VCaP (cell line): ENCODE results near the gene PIGV.

Experiments used
- H3K27ac ChIP-seq: fragments of 450-650 bp; 2 replicates; pipeline ENCODE4 v1.5.1; 2017
- TF ChIP-seq, protein P1 (sequence below): fragments of 450-650 bp; conservative IDR thresholded peaks from 2 replicates; pipeline ENCODE4 v1.5.1; 2017; ENCODE audit warnings: mild to moderate bottlenecking, moderate library complexity

Gene PIGV

DNA sequence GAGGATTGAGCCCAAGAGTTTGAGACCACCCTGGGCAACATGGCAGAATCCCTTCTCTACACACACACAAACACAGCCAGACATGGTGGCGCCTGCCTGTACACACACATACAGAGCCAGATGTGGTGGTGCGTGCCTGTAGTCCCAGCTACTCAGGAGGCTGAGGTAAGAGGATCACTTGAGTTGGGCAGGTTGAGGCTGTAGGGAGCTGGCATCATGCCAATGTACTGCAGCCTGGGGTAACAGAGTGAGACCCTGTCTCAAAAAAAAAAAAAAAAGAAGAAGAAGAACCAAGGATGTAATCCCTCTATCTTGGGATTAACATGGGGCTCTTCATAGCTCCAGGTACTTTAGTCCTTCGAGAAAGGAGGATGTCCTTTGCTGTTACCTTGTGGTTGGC lies 29.4 kb upstream of the PIGV start:
- TF ChIP-seq, protein P1, sequence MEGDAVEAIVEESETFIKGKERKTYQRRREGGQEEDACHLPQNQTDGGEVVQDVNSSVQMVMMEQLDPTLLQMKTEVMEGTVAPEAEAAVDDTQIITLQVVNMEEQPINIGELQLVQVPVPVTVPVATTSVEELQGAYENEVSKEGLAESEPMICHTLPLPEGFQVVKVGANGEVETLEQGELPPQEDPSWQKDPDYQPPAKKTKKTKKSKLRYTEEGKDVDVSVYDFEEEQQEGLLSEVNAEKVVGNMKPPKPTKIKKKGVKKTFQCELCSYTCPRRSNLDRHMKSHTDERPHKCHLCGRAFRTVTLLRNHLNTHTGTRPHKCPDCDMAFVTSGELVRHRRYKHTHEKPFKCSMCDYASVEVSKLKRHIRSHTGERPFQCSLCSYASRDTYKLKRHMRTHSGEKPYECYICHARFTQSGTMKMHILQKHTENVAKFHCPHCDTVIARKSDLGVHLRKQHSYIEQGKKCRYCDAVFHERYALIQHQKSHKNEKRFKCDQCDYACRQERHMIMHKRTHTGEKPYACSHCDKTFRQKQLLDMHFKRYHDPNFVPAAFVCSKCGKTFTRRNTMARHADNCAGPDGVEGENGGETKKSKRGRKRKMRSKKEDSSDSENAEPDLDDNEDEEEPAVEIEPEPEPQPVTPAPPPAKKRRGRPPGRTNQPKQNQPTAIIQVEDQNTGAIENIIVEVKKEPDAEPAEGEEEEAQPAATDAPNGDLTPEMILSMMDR: no peak
- H3K27ac ChIP-seq: no peak overlapping the region

DNA sequence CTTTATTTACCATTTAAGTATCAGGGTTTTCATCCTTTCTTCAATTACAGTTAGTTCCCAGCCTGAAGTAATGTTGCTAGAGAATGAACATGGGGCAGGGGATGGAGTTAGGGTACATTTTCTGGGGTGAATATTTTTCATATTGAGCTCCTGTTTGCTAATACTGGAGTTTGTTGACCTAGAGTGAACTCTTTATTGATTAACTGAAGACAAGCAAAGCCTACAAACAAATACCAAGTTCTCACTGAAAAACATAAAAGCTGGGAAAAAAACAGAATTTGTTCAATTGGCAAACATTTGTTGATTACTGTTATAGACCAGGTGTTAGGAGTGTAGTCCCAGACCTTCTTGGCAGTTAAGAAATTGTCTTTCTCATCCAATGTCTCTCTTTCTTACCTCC lies 28.2 kb upstream of the PIGV start:
- no peak overlapping the region for H3K27ac ChIP-seq
- TF ChIP-seq, protein P1: no peak

DNA sequence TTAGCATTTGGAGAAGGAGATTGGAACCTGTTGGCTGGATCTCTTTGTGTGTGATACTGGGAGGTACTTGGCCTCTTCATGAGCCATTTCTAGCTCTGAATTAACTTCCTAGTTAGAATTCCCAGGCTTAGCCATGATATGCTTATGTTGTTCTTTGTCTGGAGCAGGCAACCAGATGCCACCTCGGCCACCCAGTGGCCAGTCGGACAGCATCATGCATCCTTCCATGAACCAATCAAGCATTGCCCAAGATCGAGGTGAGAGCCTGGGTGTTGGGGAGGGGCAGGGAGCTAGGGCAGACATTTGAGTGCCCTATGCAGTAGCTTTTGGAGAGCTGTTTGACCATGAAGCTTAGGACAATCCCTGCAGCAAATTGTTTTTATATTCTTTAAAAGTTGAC lies 26.5 kb upstream of the PIGV start:
- H3K27ac ChIP-seq: no peak overlapping the region

DNA sequence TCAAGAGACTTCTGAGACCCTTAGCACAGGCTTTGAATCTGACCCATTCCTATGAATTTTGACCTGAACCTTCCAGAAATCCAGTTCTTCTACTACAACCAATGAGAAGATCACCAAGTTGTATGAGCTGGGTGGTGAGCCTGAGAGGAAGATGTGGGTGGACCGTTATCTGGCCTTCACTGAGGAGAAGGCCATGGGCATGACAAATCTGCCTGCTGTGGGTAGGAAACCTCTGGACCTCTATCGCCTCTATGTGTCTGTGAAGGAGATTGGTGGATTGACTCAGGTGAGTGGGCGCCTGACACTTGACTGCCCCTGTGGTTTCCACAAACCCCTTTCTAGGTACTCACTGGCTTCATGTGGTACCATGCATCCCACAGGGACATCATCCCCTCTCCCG lies 20.0 kb upstream of the PIGV start:
- TF ChIP-seq, protein P1: no peak
- no peak overlapping the region for H3K27ac ChIP-seq

More for the DNA sequence above, 26.5 kb upstream of the PIGV start:
- TF ChIP-seq, protein P1: peak; percentile 28

DNA sequence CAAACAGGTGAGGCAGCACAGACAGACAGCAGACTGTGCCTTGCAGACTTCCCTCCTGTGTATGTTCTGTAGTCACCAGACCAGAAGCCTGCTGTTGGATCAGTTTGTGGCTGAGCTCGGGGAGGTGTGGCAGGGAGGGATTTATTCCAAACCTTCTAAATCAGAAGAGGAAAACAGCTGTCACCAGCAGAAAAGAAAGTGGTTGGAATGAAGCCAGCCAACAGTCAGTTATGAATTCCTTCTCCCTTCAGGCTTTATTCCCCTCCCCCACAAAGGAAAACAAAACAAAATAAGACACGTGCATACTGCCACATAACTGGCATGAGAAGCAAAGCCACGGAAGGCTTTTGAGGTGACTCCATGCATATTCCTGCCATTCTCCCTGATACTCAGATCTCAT lies 19.0 kb upstream of the PIGV start:
- no peak overlapping the region for H3K27ac ChIP-seq
- TF ChIP-seq, protein P1: no peak

DNA sequence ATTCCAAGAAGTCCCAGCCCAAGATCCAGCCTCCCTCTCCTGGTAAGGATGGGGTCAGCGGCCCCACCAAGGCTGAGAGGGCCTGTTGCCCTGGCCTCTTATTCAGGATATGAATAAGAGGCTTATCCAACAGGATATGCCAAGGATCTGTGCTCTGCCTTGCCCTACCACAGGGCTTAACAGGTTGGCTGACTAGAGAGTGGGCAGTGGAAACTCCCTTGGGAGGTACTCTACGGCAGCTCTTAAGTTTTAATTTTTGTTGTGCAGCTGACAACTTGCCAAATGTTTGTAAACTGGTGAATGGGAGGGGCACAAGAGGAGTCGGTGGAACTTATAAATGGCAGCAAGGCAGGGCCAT lies 16.5 kb upstream of the PIGV start:
- TF ChIP-seq, protein P1: no peak
- H3K27ac ChIP-seq: no peak overlapping the region

DNA sequence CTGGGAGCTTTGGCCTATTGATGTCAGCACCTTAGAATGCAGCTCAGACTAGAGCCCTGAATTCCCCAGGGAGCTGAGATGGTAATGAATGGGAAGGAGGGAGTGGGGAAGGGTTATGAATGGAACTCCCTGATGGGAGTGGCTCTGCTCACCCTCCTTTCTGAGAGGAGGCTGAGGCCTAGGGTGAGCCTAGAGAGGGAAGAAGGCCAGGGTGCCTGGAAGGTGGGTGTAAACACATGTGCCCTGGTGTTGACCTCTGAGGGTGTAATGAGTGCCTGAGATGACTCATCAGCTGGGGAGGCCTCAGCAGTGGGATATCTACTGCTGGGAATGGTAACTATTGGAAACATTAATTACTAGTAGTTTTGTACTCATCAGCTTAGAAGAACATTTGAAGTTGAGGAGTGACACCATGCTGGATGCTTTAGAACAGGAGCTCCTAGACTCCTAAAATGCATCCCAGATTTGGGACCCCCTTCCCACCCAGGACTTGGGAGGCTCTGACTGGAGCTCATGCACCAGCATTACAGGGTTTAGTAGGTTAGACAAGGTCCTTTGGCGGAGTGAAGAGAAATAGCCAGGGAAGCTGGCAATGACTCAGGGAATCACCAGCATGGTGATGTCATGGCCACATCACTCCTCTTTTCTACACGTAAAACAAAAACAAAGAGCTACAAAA lies 16.0 kb upstream of the PIGV start:
- TF ChIP-seq, protein P1: no peak
- H3K27ac ChIP-seq: no peak overlapping the region
